K562 (cell line): Measurements from ENCODE around the gene KAT5. TPM values are rescaled to one million over a fixed set of nuclear protein-coding genes. Genes with fewer than 3 reads are reported as not detected.
"Not testable (repeated sequence)": the region's sequence is repeated elsewhere in the genome, so short reads cannot be mapped to it uniquely, and the experiment has no call there.

Source experiments
- ATAC-seq: fragments of 200-7000 bp; cut with Tn5 transposase; 3 replicates; pipeline ENCODE4 v1.9.1; 2020; ENCODE audit warnings: moderate library complexity
- BruUV-seq: library from RNA; stranded (reverse); fragments of 400-500 nt; replicated peaks from 2 replicates; lab custom pipeline; 2021; lab: Mats Ljungman, UMichigan
- CTCF ChIA-PET: fragments of 300-600 bp; formaldehyde crosslinking; extraction: SDS; loops from one replicate; lab custom pipeline; 2021; ENCODE audit warnings: low intra/inter-chr PET ratio; lab: Yijun Ruan, JAX
- POLR2A ChIA-PET: fragments of 300-600, 350-650 bp; sonication (Branson Sonifier 250); formaldehyde crosslinking; extraction: SDS; loops from one replicate; lab custom pipeline; 2021; ENCODE audit warnings: antibody characterized with exemption, inconsistent platforms; lab: Yijun Ruan, JAX
- DNase-seq, 4 experiments: peaks; one replicate each; pipeline versions ENCODE4 v3.0.0 to v3.0.0-alpha.2; 2011 to 2018; ENCODE audit warnings: low spot score in 3 of 4, mixed read lengths in 3 of 4; ENCODE audit errors: extremely low read depth in 1 of 4
- FAIRE-seq: peaks from 2 replicates; lab custom pipeline; 2011; peaks lifted over from hg19 to GRCh38; lab: Jason Lieb, UNC
- H2AFZ ChIP-seq: 2 replicates; pipeline ENCODE4 v1.6.0; 2011; ENCODE audit warnings: low read depth, low read length, control low read depth, inconsistent platforms
- H3K27ac ChIP-seq: fragments of 200-600 bp; 3 replicates; pipeline ENCODE4 v1.8.0; 2011; ENCODE audit warnings: low read depth, mild to moderate bottlenecking, control low read depth, inconsistent platforms, low read length, moderate library complexity, mixed read lengths; ENCODE audit errors: extremely low read depth
- H3K27me3 ChIP-seq, 2 experiments: fragments of 300-600 bp in 1 of 2; 2 replicates in 1 of 2; 3 replicates in 1 of 2; pipeline versions ENCODE4 v1.6.0 to v1.8.0; 2011; ENCODE audit warnings: inconsistent platforms in 2 of 2, low read length in 2 of 2, mild to moderate bottlenecking in 1 of 2, mixed read lengths in 1 of 2, moderate library complexity in 1 of 2; ENCODE audit not compliant: control insufficient read depth in 2 of 2, insufficient read depth in 2 of 2
- H3K36me3 ChIP-seq: fragments of 300-600 bp; 3 replicates; pipeline ENCODE4 v1.8.0; 2011; ENCODE audit warnings: mild to moderate bottlenecking, low read length, inconsistent platforms; ENCODE audit not compliant: control insufficient read depth, insufficient read depth
- H3K4me1 ChIP-seq, 2 experiments: fragments of 200-600 bp in 1 of 2; replicated peaks in 1 of 2; 2 replicates in 1 of 2; 3 replicates in 1 of 2; pipeline versions ENCODE4 v1.5.1 to v1.8.0; 2011; ENCODE audit warnings: inconsistent platforms in 2 of 2, low read length in 2 of 2, mild to moderate bottlenecking in 1 of 2, mixed read lengths in 1 of 2, moderate library complexity in 1 of 2; ENCODE audit not compliant: control insufficient read depth in 2 of 2, insufficient read depth in 2 of 2
- H3K4me2 ChIP-seq: 2 replicates; pipeline ENCODE4 v1.6.1; 2011; ENCODE audit warnings: low read length, control low read depth, inconsistent platforms, mixed read lengths; ENCODE audit not compliant: insufficient read depth
- H3K4me3 ChIP-seq: fragments of 200-600 bp; sonication (generic), shearing (Covaris generic); 2 replicates; pipeline ENCODE4 v1.5.1; 2016; ENCODE audit warnings: control low read depth, inconsistent platforms
- H3K79me2 ChIP-seq: fragments of 200-600 bp; 3 replicates; pipeline ENCODE4 v1.8.0; 2011; ENCODE audit warnings: low read length, inconsistent platforms; ENCODE audit not compliant: control insufficient read depth, insufficient read depth
- H3K9ac ChIP-seq, 2 experiments: 2 replicates each; pipeline versions ENCODE4 v1.6.0 to v1.6.1; 2011; ENCODE audit warnings: low read depth in 2 of 2, low read length in 2 of 2, control low read depth in 1 of 2, inconsistent platforms in 1 of 2, mild to moderate bottlenecking in 1 of 2, mixed read lengths in 1 of 2; ENCODE audit not compliant: insufficient read depth in 1 of 2
- H3K9me1 ChIP-seq: one replicate; pipeline ENCODE4 v1.6.0; 2011; ENCODE audit warnings: inconsistent platforms, mild to moderate bottlenecking, low read length, moderate library complexity; ENCODE audit not compliant: control insufficient read depth, insufficient read depth
- H3K9me3 ChIP-seq: replicated peaks from 2 replicates; pipeline ENCODE4 v1.5.1; 2011; ENCODE audit warnings: low read depth, low read length, inconsistent platforms; ENCODE audit not compliant: control insufficient read depth, insufficient read depth
- H4K20me1 ChIP-seq: replicated peaks from 2 replicates; pipeline ENCODE4 v1.6.1; 2011; ENCODE audit warnings: low read length, inconsistent platforms, mixed read lengths; ENCODE audit not compliant: control insufficient read depth, insufficient read depth
- ADNP ChIP-seq: fragments of 200-800 bp; sonication (Bioruptor generic); IDR thresholded peaks from 2 replicates; pipeline ENCODE4 v1.6.1; 2016; ENCODE audit warnings: missing genetic modification characterization, missing compliant biosample characterization
- BCOR ChIP-seq: fragments of 450-650 bp; IDR thresholded peaks from 2 replicates; pipeline ENCODE4 v1.6.1; 2016
- EGR1 ChIP-seq: fragments of 450-650 bp; conservative IDR thresholded peaks from 2 replicates; pipeline ENCODE4 v1.6.1; 2017; ENCODE audit warnings: mild to moderate bottlenecking
- EP400 ChIP-seq: fragments of 450-650 bp; IDR thresholded peaks from 2 replicates; pipeline ENCODE4 v1.6.1; 2017; ENCODE audit warnings: antibody characterized with exemption, mild to moderate bottlenecking, moderate library complexity
- GATA2 ChIP-seq: sonication (generic); formaldehyde crosslinking; IDR thresholded peaks from 2 replicates; pipeline ENCODE4 v1.4.0; 2020; ENCODE audit warnings: mild to moderate bottlenecking, missing genetic modification reagents
- JUNB ChIP-seq: fragments of 450-650 bp; formaldehyde crosslinking; conservative IDR thresholded peaks from 2 replicates; pipeline ENCODE4 v1.4.0; 2020; ENCODE audit warnings: mild to moderate bottlenecking
- KDM1A ChIP-seq, 2 experiments: fragments of 450-650 bp; IDR thresholded peaks; 2 replicates each; pipeline ENCODE4 v1.6.1; 2016; ENCODE audit warnings: mild to moderate bottlenecking in 2 of 2
- MEF2D ChIP-seq: conservative IDR thresholded peaks from 2 replicates; pipeline ENCODE4 v1.6.1; 2016; ENCODE audit warnings: low read depth, missing genetic modification characterization, missing compliant biosample characterization
- MIER1 ChIP-seq: fragments of 450-650 bp; IDR thresholded peaks from 2 replicates; pipeline ENCODE4 v1.6.1; 2016; ENCODE audit warnings: antibody characterized with exemption, mild to moderate bottlenecking, low read depth
- RBFOX2 ChIP-seq: fragments of 200-400 bp; formaldehyde crosslinking; IDR thresholded peaks from 2 replicates; pipeline ENCODE4 v1.6.1; 2017; ENCODE audit warnings: low read depth, mild to moderate bottlenecking, low read length, moderate library complexity
- SETDB1 ChIP-seq: IDR thresholded peaks from one replicate; pipeline ENCODE4 v1.6.1; 2012; ENCODE audit warnings: low read length, control low read depth, inconsistent platforms
- SMARCA5 ChIP-seq: fragments of 450-650 bp; IDR thresholded peaks from 2 replicates; pipeline ENCODE4 v1.6.1; 2016
- TAF9B ChIP-seq: fragments of 450-650 bp; IDR thresholded peaks from 2 replicates; pipeline ENCODE4 v1.6.1; 2018; ENCODE audit warnings: mild to moderate bottlenecking; ENCODE audit not compliant: partially characterized antibody
- XRCC4 ChIP-seq: IDR thresholded peaks from one replicate; pipeline ENCODE4 v1.6.1; 2011; ENCODE audit not compliant: insufficient read depth, insufficient read length; ENCODE audit errors: extremely low read depth
- ZKSCAN8 ChIP-seq: fragments of 200-800 bp; sonication (Bioruptor generic); IDR thresholded peaks from 2 replicates; pipeline ENCODE4 v1.6.1; 2016; ENCODE audit warnings: missing genetic modification characterization, missing compliant biosample characterization
- ZNF316 ChIP-seq: fragments of 450-650 bp; IDR thresholded peaks from 2 replicates; pipeline ENCODE4 v1.6.1; 2016
- ZNF584 ChIP-seq: fragments of 200-800 bp; sonication (Bioruptor generic); IDR thresholded peaks from 2 replicates; pipeline ENCODE4 v1.6.1; 2016; ENCODE audit warnings: low read depth, mild to moderate bottlenecking, missing genetic modification characterization, missing compliant biosample characterization
- WGBS: fragments of 100-300 bp; shearing (Covaris generic); methylation state at CpG from one replicate; pipeline ENCODE4 v1.1.6; 2016; ENCODE audit warnings: low coverage, mixed read lengths; ENCODE audit not compliant: insufficient coverage; ENCODE audit errors: missing lambda C conversion rate; 5-methylcytosine and 5-hydroxymethylcytosine counted together
- in situ Hi-C: fragments of 300-500 bp; cut with MboI; formaldehyde crosslinking; loops from 4 replicates; pipeline ENCODE4 v1.15.0; 2018; ENCODE audit warnings: inconsistent platforms, mixed read lengths
- intact Hi-C: fragments of 100-400 bp; cut with micrococcal nuclease; formaldehyde crosslinking; loops from 2 replicates; pipeline ENCODE4 v1.14.2; 2022
- polyA plus RNA-seq, 8 experiments: library from polyadenylated mRNA; depleted of rRNA in 4 of 8; stranded (reverse) in 5 of 8; unstranded in 3 of 8; fragments of >200 nt; fragmentation: Nextera tagmentation in 2 of 8; fragmentation: Illumina TruSeq in 1 of 8; extraction: Ambion mirVana in 2 of 8; extraction: Trizol in 1 of 8; gene quantifications; 2 replicates each; pipeline versions ENCODE4 v1.2.1 to v1.2.3, GENCODE V29; 2011 to 2014; ENCODE audit warnings: inconsistent platforms in 1 of 8, missing spikeins in 1 of 8
- total RNA-seq, 7 experiments: library from RNA; depleted of rRNA in 6 of 7; stranded (reverse); fragments of >200 nt in 6 of 7; fragmentation: Illumina TruSeq in 2 of 7; extraction: Trizol in 2 of 7; gene quantifications; 2 replicates each; pipeline versions ENCODE4 v1.2.1 to v1.2.3, GENCODE V29; 2011 to 2021; ENCODE audit warnings: low replicate concordance in 1 of 7
- TF ChIP-seq, protein P1 (sequence below), 3 experiments: fragments of 200-800 bp in 1 of 3; sonication (Bioruptor generic) in 1 of 3; sonication (generic) in 1 of 3; formaldehyde crosslinking in 1 of 3; IDR thresholded peaks; 2 replicates each; pipeline versions ENCODE4 v1.6.1 to v1.8.0; 2016 to 2022; ENCODE audit warnings: mild to moderate bottlenecking in 2 of 3, missing compliant biosample characterization in 2 of 3, missing genetic modification characterization in 2 of 3, missing genetic modification reagents in 1 of 3

Gene KAT5
- total and polyA plus RNA-seq, 9 of the 15 experiments (the other 6 are each of a cell fraction or from before 2014, with no cell fraction given) = 3.6 to 76.8 (median 52.7) TPM

DNA sequence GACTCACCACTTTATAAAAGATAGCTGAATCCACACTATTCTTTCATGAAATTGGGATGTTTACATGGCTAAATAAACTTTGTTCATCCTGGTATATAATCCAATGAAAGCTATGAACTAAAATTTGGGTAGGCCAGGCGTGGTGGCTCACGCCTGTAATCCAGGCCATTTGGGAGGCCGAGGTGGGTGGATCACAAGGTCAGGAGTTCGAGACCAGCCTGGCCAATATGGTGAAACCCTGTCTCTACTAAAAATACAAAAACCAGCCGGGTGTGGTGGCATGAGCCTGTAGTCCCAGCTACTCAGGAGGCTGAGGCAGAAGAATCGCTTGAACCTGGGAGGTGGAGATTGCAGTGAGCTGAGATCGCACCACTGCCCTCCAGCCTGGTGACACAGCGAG lies 20.2 kb upstream of the KAT5 start:
- FAIRE-seq, in situ Hi-C loops: not testable (repeated sequence)
- ATAC-seq = peak; percentile 39

DNA sequence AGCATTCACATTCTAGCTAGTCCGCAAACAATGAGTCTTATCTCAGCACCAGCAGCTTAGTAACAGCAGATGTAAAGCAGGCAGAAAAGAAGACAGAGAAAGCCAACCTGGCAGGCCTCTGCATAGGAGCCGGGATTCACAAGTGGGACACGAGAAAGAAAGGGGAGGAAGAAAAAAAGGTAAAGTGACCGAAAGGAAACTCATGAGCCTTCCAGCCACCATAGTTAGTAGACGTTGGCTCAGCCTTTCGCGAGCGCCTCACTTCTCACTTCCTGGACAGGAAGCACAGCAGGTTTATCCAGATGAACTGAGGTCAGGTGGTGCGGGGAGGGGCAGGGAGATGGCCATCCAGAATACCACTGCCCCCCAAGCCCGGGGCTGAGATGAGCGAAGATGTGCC lies 19.7 kb upstream of the KAT5 start:
- intact Hi-C loops = no loop called here
- Histone ChIP-seq H2AFZ (peak overlapping the region; percentile 96), H4K20me1 (no peaks in the 10 kb centered on the region), H3K9me3 (no peaks in the 10 kb centered on the region), H3K4me2 (peak overlapping the region; percentile 74), H3K4me1 (peaks cover 10 to 14% of the 10 kb centered on the region in 2 experiments; a peak in 3 of 5 replicates), H3K36me3 (no peaks in the 10 kb centered on the region), H3K27ac (peak overlapping the region; percentile 82), H3K79me2 (no peaks in the 10 kb centered on the region), H3K9me1 (no peaks in the 10 kb centered on the region), H3K9ac (peak overlapping the region; percentile 23 to 60; a peak in 3 of 4 replicates), H3K4me3 (peak overlapping the region; percentile 7; the same call in 1 of the 2 replicates), H3K27me3 (no peaks in the 10 kb centered on the region)
- peak; percentile 36 to 76 (median 50) for DNase-seq
- ATAC-seq = peak; percentile 90
- in situ Hi-C loops = no loop called here
- 8% methylated on average over 10 of the region's 11 CpGs for WGBS
- POLR2A ChIA-PET = interaction anchor here (0.6 to 1.4 kb wide), 8 partner anchors 9 to 300 kb away, joined by 3 to 4 read pairs (median 3); partner anchors contain the start of genes RELA and RNASEH2C
- no TSS peak for BruUV-seq
- CTCF ChIA-PET = interaction anchor here (1.1 kb wide), 1 partner anchor 296 kb away, joined by 3 read pairs; no protein-coding TSS in a partner anchor
- peak; percentile 70 for FAIRE-seq
- TF ChIP-seq TAF9B = no peak
- TF ChIP-seq, protein P1, sequence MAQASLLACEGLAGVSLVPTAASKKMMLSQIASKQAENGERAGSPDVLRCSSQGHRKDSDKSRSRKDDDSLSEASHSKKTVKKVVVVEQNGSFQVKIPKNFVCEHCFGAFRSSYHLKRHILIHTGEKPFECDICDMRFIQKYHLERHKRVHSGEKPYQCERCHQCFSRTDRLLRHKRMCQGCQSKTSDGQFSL (CRISPR knock-in tag; IDR thresholded peaks at IDR 0.05) = no peak
- TF ChIP-seq, protein P1 (tag; IDR thresholded peaks at IDR 0.05) = peak in 1 of 2 experiments; percentile 70; a peak in 1 of 4 replicates
- TF ChIP-seq MIER1 = no peak
- peak; percentile 43; the same call in 1 of the 2 replicates for TF ChIP-seq GATA2 (CRISPR knock-in tag)
- TF ChIP-seq MEF2D (tag) = no peak
- TF ChIP-seq SETDB1 = no peak
- TF ChIP-seq RBFOX2 = peak; percentile 55
- no peak for TF ChIP-seq XRCC4
- TF ChIP-seq JUNB (CRISPR knock-in tag) = no peak

More for the DNA sequence above, 20.2 kb upstream of the KAT5 start:
- DNase-seq, H3K4me3 ChIP-seq, intact Hi-C loops, H3K79me2 ChIP-seq, H3K9me3 ChIP-seq: not testable (repeated sequence)
- Histone ChIP-seq H3K27ac (peak overlapping the region; percentile 82; the same call in 2 of the 3 replicates), H2AFZ (peak overlapping the region; percentile 96)
- 57% methylated on average over 8 of the region's 8 CpGs for WGBS
- POLR2A ChIA-PET = interaction anchor here (0.6 to 1.4 kb wide), 7 partner anchors 9 to 300 kb away, joined by 3 to 4 read pairs (median 3); partner anchors contain the start of genes RELA and RNASEH2C
- TF ChIP-seq EGR1 = peak; percentile 41; the same call in 1 of the 2 replicates
- TF ChIP-seq ADNP = peak; percentile 41; the same call in 1 of the 2 replicates
- peak; percentile 17; the same call in 1 of the 2 replicates for TF ChIP-seq ZNF584
- 0 out of 2 replicates have a peak, but pooled peaks have one; percentile 41 for TF ChIP-seq ZKSCAN8 (CRISPR knock-in tag)
- peak; percentile 81; the same call in 1 of the 2 replicates for TF ChIP-seq BCOR
- TF ChIP-seq SMARCA5 = peak; percentile 64; the same call in 1 of the 2 replicates
- 0 out of 2 replicates have a peak, but pooled peaks have one; percentile 24 for TF ChIP-seq ZNF316
- peak; percentile 43 to 56; a peak in 3 of 4 replicates for TF ChIP-seq KDM1A (IDR thresholded peaks at IDR 0.05)
- TF ChIP-seq EP400 = 0 out of 2 replicates have a peak, but pooled peaks have one; percentile 36
- TF ChIP-seq, all 486 proteins: peak for 9; not testable (repeated sequence) for 477
- not testable (repeated sequence) for H3K36me3 ChIP-seq, H4K20me1 ChIP-seq, H3K4me2 ChIP-seq, H3K27me3 ChIP-seq, BruUV-seq, H3K9me1 ChIP-seq
- Histone ChIP-seq H3K9ac (peak overlapping the region in 1 of 2 experiments; percentile 60; a peak in 2 of 4 replicates), H3K4me1 (peaks cover 8 to 14% of the 10 kb centered on the region in 2 experiments; a peak in 3 of 5 replicates)
- CTCF ChIA-PET = interaction anchor here (1.1 kb wide), 1 partner anchor 297 kb away, joined by 3 read pairs; no protein-coding TSS in a partner anchor
